Measurements from ENCODE around the gene EIF6. TPM values are rescaled to one million over a fixed set of nuclear protein-coding genes. Genes with fewer than 3 reads are reported as not detected.

The EIF6 gene
- polyA plus RNA-seq, 1 experiment = 133 TPM

- no peak for DNase-seq (ENCODE audit: low read depth, low spot score)
- Histone ChIP-seq H3K9me3 (ENCODE audit: control insufficient read depth, insufficient read depth, low read length) (no peaks in the 10 kb centered on the region), H3K4me3 (ENCODE audit: low read depth, low read length) (no peak overlapping the region), H3K27ac (ENCODE audit: low read depth, low read length) (peak overlapping the region; percentile 95), H3K27me3 (ENCODE audit: control insufficient read depth, insufficient read depth, low read length) (no peaks in the 10 kb centered on the region)
- ChIA-PET CTCF (interaction anchor here (0.6 to 7.1 kb wide), 12 partner anchors 10 to 659 kb away, joined by 3 to 120 read pairs (median 4); partner anchors contain the start of gene GDF5), POLR2A (interaction anchor here (1.3 kb wide), 1 partner anchor 31 kb away, joined by 3 read pairs; no protein-coding TSS in a partner anchor)
- TF ChIP-seq, protein P1, sequence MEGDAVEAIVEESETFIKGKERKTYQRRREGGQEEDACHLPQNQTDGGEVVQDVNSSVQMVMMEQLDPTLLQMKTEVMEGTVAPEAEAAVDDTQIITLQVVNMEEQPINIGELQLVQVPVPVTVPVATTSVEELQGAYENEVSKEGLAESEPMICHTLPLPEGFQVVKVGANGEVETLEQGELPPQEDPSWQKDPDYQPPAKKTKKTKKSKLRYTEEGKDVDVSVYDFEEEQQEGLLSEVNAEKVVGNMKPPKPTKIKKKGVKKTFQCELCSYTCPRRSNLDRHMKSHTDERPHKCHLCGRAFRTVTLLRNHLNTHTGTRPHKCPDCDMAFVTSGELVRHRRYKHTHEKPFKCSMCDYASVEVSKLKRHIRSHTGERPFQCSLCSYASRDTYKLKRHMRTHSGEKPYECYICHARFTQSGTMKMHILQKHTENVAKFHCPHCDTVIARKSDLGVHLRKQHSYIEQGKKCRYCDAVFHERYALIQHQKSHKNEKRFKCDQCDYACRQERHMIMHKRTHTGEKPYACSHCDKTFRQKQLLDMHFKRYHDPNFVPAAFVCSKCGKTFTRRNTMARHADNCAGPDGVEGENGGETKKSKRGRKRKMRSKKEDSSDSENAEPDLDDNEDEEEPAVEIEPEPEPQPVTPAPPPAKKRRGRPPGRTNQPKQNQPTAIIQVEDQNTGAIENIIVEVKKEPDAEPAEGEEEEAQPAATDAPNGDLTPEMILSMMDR (IDR thresholded peaks at IDR 0.05; ENCODE audit: low read depth, low read length) = no peak
Measured at GRCh38 chr20:35307666-35308653, 23.4 kb upstream of the EIF6 start.

- no peak for DNase-seq (ENCODE audit: low read depth, low spot score)
- no peaks in the 10 kb centered on the region for H3K9me3 ChIP-seq (ENCODE audit: control insufficient read depth, insufficient read depth, low read length)
- ChIA-PET CTCF (interaction anchor here (0.6 to 7.1 kb wide), 12 partner anchors 10 to 658 kb away, joined by 3 to 120 read pairs (median 4); partner anchors contain the start of gene GDF5), POLR2A (interaction anchor here (1.3 to 1.5 kb wide), 2 partner anchors 29 to 32 kb away, joined by 3 to 5 read pairs; partner anchors contain the start of gene MMP24OS)
- no peaks in the 10 kb centered on the region for H3K27me3 ChIP-seq (ENCODE audit: control insufficient read depth, insufficient read depth, low read length)
- H3K27ac ChIP-seq (ENCODE audit: low read depth, low read length) = peak overlapping the region; percentile 95
- H3K4me3 ChIP-seq (ENCODE audit: low read depth, low read length) = no peak overlapping the region
- TF ChIP-seq, protein P1 (IDR thresholded peaks at IDR 0.05; ENCODE audit: low read depth, low read length) = peak; percentile 89
Measured at GRCh38 chr20:35306931-35307517, 22.5 kb upstream of the EIF6 start.

DNA sequence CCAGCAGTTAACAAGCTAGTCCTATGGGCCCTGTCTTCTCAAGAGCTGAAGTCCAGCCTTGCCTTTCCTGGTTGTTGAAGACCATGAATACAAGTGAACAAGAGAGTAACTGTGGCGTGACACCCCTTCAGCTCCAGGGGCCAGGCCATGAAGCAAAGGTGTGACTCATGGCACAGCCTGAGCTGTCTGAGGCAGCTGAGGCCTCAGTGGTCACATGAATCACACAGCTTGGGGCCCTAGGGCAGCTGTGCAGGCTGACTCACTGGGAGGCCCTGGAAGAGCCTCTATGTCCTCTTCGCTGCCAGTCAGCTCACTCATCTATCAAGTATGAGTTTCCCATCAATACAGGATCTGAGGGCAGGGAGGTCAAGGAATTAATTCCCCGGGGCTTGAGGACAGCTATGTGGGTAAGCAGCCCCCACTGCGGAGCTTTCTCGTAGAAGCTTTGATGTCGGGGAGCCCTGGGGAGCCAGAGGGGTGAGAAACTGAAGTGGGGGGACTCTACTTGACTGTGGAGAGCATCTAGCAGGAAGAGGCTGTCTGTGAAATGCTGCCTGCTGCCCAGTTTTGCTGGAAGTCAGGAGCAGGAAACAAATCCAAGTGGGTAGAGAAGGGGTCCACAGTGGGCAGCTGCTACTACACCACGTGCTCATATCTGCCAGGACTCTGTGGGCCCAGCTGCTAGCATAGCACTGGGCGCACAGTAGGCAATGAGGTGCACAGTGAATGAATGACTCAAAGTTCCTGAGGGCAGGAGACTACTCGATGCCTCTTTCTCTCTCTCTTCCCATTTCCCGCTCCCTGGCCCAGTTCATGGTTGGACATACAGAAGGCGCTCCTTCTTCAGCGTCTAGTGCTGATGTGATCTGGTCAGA, 21.3 kb upstream of the EIF6 start:
- peak; percentile 99 for DNase-seq (ENCODE audit: low read depth, low spot score)
- no peaks in the 10 kb centered on the region for H3K27me3 ChIP-seq (ENCODE audit: control insufficient read depth, insufficient read depth, low read length)
- CTCF ChIA-PET = interaction anchor here (0.6 to 7.1 kb wide), 13 partner anchors 12 to 209 kb away, joined by 3 to 120 read pairs (median 5); partner anchors contain the start of gene GDF5
- TF ChIP-seq, protein P1 (IDR thresholded peaks at IDR 0.05; ENCODE audit: low read depth, low read length) = no peak
- POLR2A ChIA-PET = interaction anchor here (0.7 to 2.6 kb wide), 14 partner anchors 9 to 149 kb away, joined by 3 to 17 read pairs (median 6); partner anchors contain the start of genes CEP250, EIF6 and MMP24OS
- H3K27ac ChIP-seq (ENCODE audit: low read depth, low read length) = peak overlapping the region; percentile 95
- H3K9me3 ChIP-seq (ENCODE audit: control insufficient read depth, insufficient read depth, low read length) = no peaks in the 10 kb centered on the region
- H3K4me3 ChIP-seq (ENCODE audit: low read depth, low read length) = no peak overlapping the region

DNA sequence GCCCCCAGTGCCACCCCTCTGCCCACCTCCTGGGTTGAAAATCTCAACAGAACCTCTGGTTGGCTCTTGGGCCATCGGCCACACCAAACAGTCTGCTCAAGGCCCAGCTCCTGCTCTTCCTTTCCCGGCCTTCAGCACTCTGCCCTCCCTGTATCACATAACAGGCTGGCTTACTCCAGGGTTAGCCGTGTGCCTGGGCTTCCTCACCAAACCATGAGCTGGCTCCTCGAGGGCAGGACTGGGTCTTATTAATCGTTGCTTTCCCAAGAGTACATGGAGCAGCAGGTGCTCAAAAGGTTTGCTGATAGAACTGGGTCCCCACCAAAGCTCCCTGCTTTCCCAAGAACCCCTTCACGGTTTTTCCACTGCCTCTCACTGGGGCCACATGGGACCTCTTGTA, 20.4 kb upstream of the EIF6 start:
- no peak for DNase-seq (ENCODE audit: low read depth, low spot score)
- Histone ChIP-seq H3K9me3 (ENCODE audit: control insufficient read depth, insufficient read depth, low read length) (no peaks in the 10 kb centered on the region), H3K27ac (ENCODE audit: low read depth, low read length) (peak overlapping the region; percentile 93), H3K4me3 (ENCODE audit: low read depth, low read length) (no peak overlapping the region), H3K27me3 (ENCODE audit: control insufficient read depth, insufficient read depth, low read length) (no peaks in the 10 kb centered on the region)
- CTCF ChIA-PET = interaction anchor here (0.5 to 7.1 kb wide), 11 partner anchors 10 to 1272 kb away, joined by 3 to 120 read pairs (median 8); partner anchors contain the start of gene GDF5
- POLR2A ChIA-PET = interaction anchor here (0.6 to 2.6 kb wide), 9 partner anchors 10 to 150 kb away, joined by 3 to 17 read pairs (median 7); partner anchors contain the start of genes CEP250 and EIF6
- TF ChIP-seq, protein P1 (IDR thresholded peaks at IDR 0.05; ENCODE audit: low read depth, low read length) = no peak
